Measurements from ENCODE around the gene RNASE4. TPM values are rescaled to one million over a fixed set of nuclear protein-coding genes. Genes with fewer than 3 reads are reported as not detected.

The RNASE4 gene
- total RNA-seq, 5 donors from 2014 or later (not counting 1 experiment from before 2014, with no cell fraction given): 0.46 to 0.86 (median 0.56) TPM; not detected in 1

- H3K4me1 Mint-ChIP-seq: peaks cover 11 to 21% (median 17%) of the 10 kb centered on the region in 3 donors
- H3K36me3 ChIP-seq (ENCODE audit: control insufficient read depth in 2 of 2, extremely low read depth in 1 of 2, insufficient read depth in 1 of 2, low read length in 1 of 2): no peaks in the 10 kb centered on the region
- H3K27ac Mint-ChIP-seq: no peak overlapping the region
- H3K4me3 Mint-ChIP-seq: no peak overlapping the region
- H3K4me3 ChIP-seq (ENCODE audit: control insufficient read depth in 1 of 2, extremely low read depth in 1 of 2, low read length in 1 of 2): no peak overlapping the region
- peaks cover 0 to 6% (median 0%) of the 10 kb centered on the region in 3 donors for H3K9me3 Mint-ChIP-seq
- POLR2A ChIA-PET: no interaction called here
- H3K36me3 Mint-ChIP-seq: no peaks in the 10 kb centered on the region
- DNase-seq (no peak), ATAC-seq (replicated peaks in 1 of 4) (no peak)
- peaks cover 4 to 10% of the 10 kb centered on the region in 2 experiments for H3K4me1 ChIP-seq (ENCODE audit: control insufficient read depth in 1 of 2, extremely low read depth in 1 of 2, insufficient read depth in 2 of 2, low read length in 2 of 2)
- WGBS (ENCODE audit: insufficient coverage): 100% methylated on average over 1 of the region's 2 CpGs
- H3K27ac ChIP-seq (ENCODE audit: low read length): no peak overlapping the region
- peaks cover 0 to 8% of the 10 kb centered on the region in 2 experiments for H3K27me3 ChIP-seq (replicated peaks in 1 of 2; ENCODE audit: control insufficient read depth in 2 of 2, extremely low read depth in 1 of 2, insufficient read depth in 2 of 2, low read length in 1 of 2)
- no peaks in the 10 kb centered on the region for H3K9me3 ChIP-seq
- CTCF ChIA-PET: interaction anchor here (1.1 to 1.4 kb wide), 2 partner anchors 22 to 23 kb away, joined by 3 to 4 read pairs; no protein-coding TSS in a partner anchor
- H3K27me3 Mint-ChIP-seq: no peaks in the 10 kb centered on the region
Measured at GRCh38 chr14:20668969-20669368, 15.4 kb upstream of the RNASE4 start.

GRCh38 chr14:20671597-20672283, 12.6 kb upstream of the RNASE4 start:
- peaks cover 0 to 6% (median 0%) of the 10 kb centered on the region in 3 donors for H3K9me3 Mint-ChIP-seq
- H3K4me1 Mint-ChIP-seq: peaks cover 11 to 19% (median 17%) of the 10 kb centered on the region in 3 donors
- no peaks in the 10 kb centered on the region for H3K9me3 ChIP-seq
- H3K27me3 ChIP-seq (replicated peaks in 1 of 2; ENCODE audit: control insufficient read depth in 2 of 2, extremely low read depth in 1 of 2, insufficient read depth in 2 of 2, low read length in 1 of 2): peaks cover 0 to 8% of the 10 kb centered on the region in 2 experiments
- no peak overlapping the region for H3K27ac ChIP-seq (ENCODE audit: low read length)
- CTCF ChIA-PET: no interaction called here
- H3K27ac Mint-ChIP-seq: no peak overlapping the region
- DNase-seq (no peak), ATAC-seq (replicated peaks in 1 of 4) (no peak)
- WGBS (ENCODE audit: insufficient coverage): no CpG with 5 or more reads among the region's 4 CpGs
- H3K27me3 Mint-ChIP-seq: no peaks in the 10 kb centered on the region
- peaks cover 4 to 10% of the 10 kb centered on the region in 2 experiments for H3K4me1 ChIP-seq (ENCODE audit: control insufficient read depth in 1 of 2, extremely low read depth in 1 of 2, insufficient read depth in 2 of 2, low read length in 2 of 2)
- POLR2A ChIA-PET: interaction anchor here in 1 of 2 donors (0.6 kb wide), 1 partner anchor 20 kb away, joined by 3 read pairs; no protein-coding TSS in a partner anchor
- H3K36me3 ChIP-seq (ENCODE audit: control insufficient read depth in 2 of 2, extremely low read depth in 1 of 2, insufficient read depth in 1 of 2, low read length in 1 of 2): no peaks in the 10 kb centered on the region
- H3K4me3 ChIP-seq (ENCODE audit: control insufficient read depth in 1 of 2, extremely low read depth in 1 of 2, low read length in 1 of 2): no peak overlapping the region
- no peaks in the 10 kb centered on the region for H3K36me3 Mint-ChIP-seq
- H3K4me3 Mint-ChIP-seq: no peak overlapping the region

- peaks cover 0 to 8% (median 0%) of the 10 kb centered on the region in 3 donors for H3K4me1 Mint-ChIP-seq
- POLR2A ChIA-PET: no interaction called here
- no peaks in the 10 kb centered on the region for H3K9me3 Mint-ChIP-seq
- H3K9me3 ChIP-seq: no peaks in the 10 kb centered on the region
- H3K27me3 Mint-ChIP-seq: no peaks in the 10 kb centered on the region
- ATAC-seq (replicated peaks in 1 of 4) (no peak), DNase-seq (no peak)
- no peak overlapping the region for H3K4me3 Mint-ChIP-seq
- no peaks in the 10 kb centered on the region for H3K36me3 ChIP-seq (ENCODE audit: control insufficient read depth in 2 of 2, extremely low read depth in 1 of 2, insufficient read depth in 1 of 2, low read length in 1 of 2)
- CTCF ChIA-PET: interaction anchor here in 1 of 2 donors (0.8 kb wide), 1 partner anchor 348 kb away, joined by 3 read pairs; no protein-coding TSS in a partner anchor
- no peak overlapping the region for H3K27ac Mint-ChIP-seq
- no peaks in the 10 kb centered on the region for H3K36me3 Mint-ChIP-seq
- H3K4me1 ChIP-seq (ENCODE audit: control insufficient read depth in 1 of 2, extremely low read depth in 1 of 2, insufficient read depth in 2 of 2, low read length in 2 of 2): peaks cover 10 to 11% of the 10 kb centered on the region in 2 experiments
- no peak overlapping the region for H3K27ac ChIP-seq (ENCODE audit: low read length)
- H3K4me3 ChIP-seq (ENCODE audit: control insufficient read depth in 1 of 2, extremely low read depth in 1 of 2, low read length in 1 of 2): no peak overlapping the region
- peaks cover 0 to 8% of the 10 kb centered on the region in 2 experiments for H3K27me3 ChIP-seq (replicated peaks in 1 of 2; ENCODE audit: control insufficient read depth in 2 of 2, extremely low read depth in 1 of 2, insufficient read depth in 2 of 2, low read length in 1 of 2)
- WGBS (ENCODE audit: insufficient coverage): 100% methylated on average over 1 of the region's 2 CpGs
Measured at GRCh38 chr14:20675669-20676068, 8.7 kb upstream of the RNASE4 start.

- CTCF ChIA-PET: interaction anchor here in 1 of 2 donors (0.6 to 0.8 kb wide), 2 partner anchors 13 to 348 kb away, joined by 3 read pairs; no protein-coding TSS in a partner anchor
- Mint-ChIP-seq H3K4me3 (no peak overlapping the region), H3K27me3 (no peaks in the 10 kb centered on the region), H3K27ac (no peak overlapping the region), H3K36me3 (no peaks in the 10 kb centered on the region), H3K9me3 (no peaks in the 10 kb centered on the region), H3K4me1 (peaks cover 0 to 12% (median 0%) of the 10 kb centered on the region in 3 donors)
- no peak overlapping the region for H3K4me3 ChIP-seq (ENCODE audit: control insufficient read depth in 1 of 2, extremely low read depth in 1 of 2, low read length in 1 of 2)
- no peak for DNase-seq
- ATAC-seq (replicated peaks in 1 of 4): no peak
- WGBS (ENCODE audit: insufficient coverage): no CpG with 5 or more reads among the region's 2 CpGs
- POLR2A ChIA-PET: no interaction called here
- no peaks in the 10 kb centered on the region for H3K36me3 ChIP-seq (ENCODE audit: control insufficient read depth in 2 of 2, extremely low read depth in 1 of 2, insufficient read depth in 1 of 2, low read length in 1 of 2)
- H3K4me1 ChIP-seq (ENCODE audit: control insufficient read depth in 1 of 2, extremely low read depth in 1 of 2, insufficient read depth in 2 of 2, low read length in 2 of 2): peaks cover 14 to 15% of the 10 kb centered on the region in 2 experiments
- H3K27me3 ChIP-seq (replicated peaks in 1 of 2; ENCODE audit: control insufficient read depth in 2 of 2, extremely low read depth in 1 of 2, insufficient read depth in 2 of 2, low read length in 1 of 2): peaks cover 0 to 8% of the 10 kb centered on the region in 2 experiments
- no peak overlapping the region for H3K27ac ChIP-seq (ENCODE audit: low read length)
- no peaks in the 10 kb centered on the region for H3K9me3 ChIP-seq
Measured at GRCh38 chr14:20676072-20676471, 8.3 kb upstream of the RNASE4 start.

DNA sequence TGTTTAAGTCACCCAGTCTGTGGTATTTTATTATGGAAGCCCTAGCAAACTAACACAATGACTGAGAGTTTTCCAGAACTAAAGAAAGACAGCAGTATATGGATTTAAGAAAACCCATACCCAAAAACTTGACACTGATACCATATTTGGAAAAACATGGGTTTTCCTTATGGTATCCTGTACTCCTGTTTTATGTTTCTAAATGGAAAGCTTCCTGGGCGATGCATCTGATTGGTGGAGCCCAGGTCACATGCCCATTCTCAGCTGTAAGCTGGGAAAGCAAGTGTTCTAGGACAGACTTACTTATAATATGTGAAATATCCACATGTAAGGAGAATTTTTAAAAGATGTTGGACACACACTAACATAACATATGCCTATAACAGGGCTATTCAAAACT, 4.5 kb upstream of the RNASE4 start:
- ATAC-seq (replicated peaks in 1 of 4) (no peak), DNase-seq (peak in 3 of 35 experiments; percentile 13 to 47 (median 16))
- Mint-ChIP-seq H3K9me3 (no peaks in the 10 kb centered on the region), H3K4me3 (no peak overlapping the region), H3K27ac (peak overlapping the region in 1 of 2 donors; percentile 66), H3K4me1 (peaks cover 4 to 23% (median 5%) of the 10 kb centered on the region in 3 donors), H3K27me3 (no peaks in the 10 kb centered on the region), H3K36me3 (no peaks in the 10 kb centered on the region)
- WGBS (ENCODE audit: insufficient coverage): no CpG with 5 or more reads among the region's 1 CpG
- no peak overlapping the region for H3K4me3 ChIP-seq (ENCODE audit: control insufficient read depth in 1 of 2, extremely low read depth in 1 of 2, low read length in 1 of 2)
- ChIA-PET POLR2A (no interaction called here), CTCF (interaction anchor here in 1 of 2 donors (1.2 to 4.3 kb wide), 4 partner anchors 11 to 337 kb away, joined by 3 to 35 read pairs (median 4); partner anchors contain the start of gene PARP2)
- no peaks in the 10 kb centered on the region for H3K27me3 ChIP-seq (replicated peaks in 1 of 2; ENCODE audit: control insufficient read depth in 2 of 2, extremely low read depth in 1 of 2, insufficient read depth in 2 of 2, low read length in 1 of 2)
- no peaks in the 10 kb centered on the region for H3K9me3 ChIP-seq
- no peaks in the 10 kb centered on the region for H3K36me3 ChIP-seq (ENCODE audit: control insufficient read depth in 2 of 2, extremely low read depth in 1 of 2, insufficient read depth in 1 of 2, low read length in 1 of 2)
- peaks cover 17 to 45% of the 10 kb centered on the region in 2 experiments for H3K4me1 ChIP-seq (ENCODE audit: control insufficient read depth in 1 of 2, extremely low read depth in 1 of 2, insufficient read depth in 2 of 2, low read length in 2 of 2)
- no peak overlapping the region for H3K27ac ChIP-seq (ENCODE audit: low read length)

DNA sequence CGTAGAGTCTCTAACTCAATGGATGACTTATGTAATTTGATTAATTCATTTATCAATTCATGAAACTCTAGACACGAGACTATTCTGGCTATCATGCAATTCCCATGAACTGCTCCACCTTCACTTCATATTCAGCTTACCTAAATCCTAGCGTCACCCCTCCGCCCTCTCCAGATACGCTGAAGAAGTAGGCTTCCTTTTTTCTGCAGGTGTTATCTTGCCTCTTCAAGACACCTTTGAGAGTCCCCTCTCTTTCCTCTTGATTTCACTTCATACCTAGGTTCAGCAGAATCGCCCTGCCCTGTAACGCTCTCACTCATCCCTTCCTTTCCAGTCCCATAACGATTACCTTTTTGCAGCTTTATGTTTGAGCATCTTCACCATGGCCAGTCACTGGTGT, 4.0 kb upstream of the RNASE4 start:
- ATAC-seq (replicated peaks in 1 of 4): no peak
- H3K27me3 ChIP-seq (replicated peaks in 1 of 2; ENCODE audit: control insufficient read depth in 2 of 2, extremely low read depth in 1 of 2, insufficient read depth in 2 of 2, low read length in 1 of 2): no peaks in the 10 kb centered on the region
- peak overlapping the region; percentile 33 to 68 for H3K4me3 ChIP-seq (ENCODE audit: control insufficient read depth in 1 of 2, extremely low read depth in 1 of 2, low read length in 1 of 2)
- no peaks in the 10 kb centered on the region for H3K9me3 ChIP-seq
- WGBS (ENCODE audit: insufficient coverage): 73% methylated on average over 7 of the region's 8 CpGs
- H3K36me3 ChIP-seq (ENCODE audit: control insufficient read depth in 2 of 2, extremely low read depth in 1 of 2, insufficient read depth in 1 of 2, low read length in 1 of 2): no peaks in the 10 kb centered on the region
- no peaks in the 10 kb centered on the region for H3K9me3 Mint-ChIP-seq
- CTCF ChIA-PET: interaction anchor here (0.5 to 4.7 kb wide), 9 partner anchors 11 to 418 kb away, joined by 3 to 35 read pairs (median 10); partner anchors contain the start of genes PARP2 (in 1 of the 2) and ZNF219 (in 1 of the 2)
- H3K27me3 Mint-ChIP-seq: no peaks in the 10 kb centered on the region
- no peaks in the 10 kb centered on the region for H3K36me3 Mint-ChIP-seq
- no peak overlapping the region for H3K27ac Mint-ChIP-seq
- peaks cover 17 to 46% of the 10 kb centered on the region in 2 experiments for H3K4me1 ChIP-seq (ENCODE audit: control insufficient read depth in 1 of 2, extremely low read depth in 1 of 2, insufficient read depth in 2 of 2, low read length in 2 of 2)
- peaks cover 5 to 28% (median 7%) of the 10 kb centered on the region in 3 donors for H3K4me1 Mint-ChIP-seq
- POLR2A ChIA-PET: no interaction called here
- DNase-seq: peak in 1 of 35 experiments; percentile 12
- H3K4me3 Mint-ChIP-seq: no peak overlapping the region
- H3K27ac ChIP-seq (ENCODE audit: low read length): peak overlapping the region; percentile 91
